SK-N-SH treated with all-trans-retinoic acid at 6 μM for 48 hours (cell line): Measurements from ENCODE around the gene STIMATE.

Experiments
- ARNTL ChIP-seq: fragments of 450-650 bp; formaldehyde crosslinking; IDR thresholded peaks from 2 replicates; pipeline ENCODE4 v1.5.0; 2020; ENCODE audit warnings: low read depth, mild to moderate bottlenecking, moderate library complexity, borderline replicate concordance
- CSRNP3 ChIP-seq: fragments of 250-450 bp; sonication (Bioruptor Pico); IDR thresholded peaks from 2 replicates; pipeline ENCODE4 v1.5.1; 2021; ENCODE audit warnings: mild to moderate bottlenecking, moderate library complexity
- RARB ChIP-seq: fragments of 250-450 bp; sonication (Bioruptor Pico); IDR thresholded peaks from 2 replicates; pipeline ENCODE4 v1.8.0; 2021; ENCODE audit warnings: mild to moderate bottlenecking, moderate library complexity
- TSHZ2 ChIP-seq: fragments of 250-450 bp; sonication (Bioruptor Pico); IDR thresholded peaks from 2 replicates; pipeline ENCODE4 v1.5.0; 2020; ENCODE audit warnings: mild to moderate bottlenecking, moderate library complexity
- ZNF70 ChIP-seq: fragments of 450-650 bp; formaldehyde crosslinking; IDR thresholded peaks from 2 replicates; pipeline ENCODE4 v1.5.0; 2020; ENCODE audit warnings: mild to moderate bottlenecking, moderate library complexity

DNA sequence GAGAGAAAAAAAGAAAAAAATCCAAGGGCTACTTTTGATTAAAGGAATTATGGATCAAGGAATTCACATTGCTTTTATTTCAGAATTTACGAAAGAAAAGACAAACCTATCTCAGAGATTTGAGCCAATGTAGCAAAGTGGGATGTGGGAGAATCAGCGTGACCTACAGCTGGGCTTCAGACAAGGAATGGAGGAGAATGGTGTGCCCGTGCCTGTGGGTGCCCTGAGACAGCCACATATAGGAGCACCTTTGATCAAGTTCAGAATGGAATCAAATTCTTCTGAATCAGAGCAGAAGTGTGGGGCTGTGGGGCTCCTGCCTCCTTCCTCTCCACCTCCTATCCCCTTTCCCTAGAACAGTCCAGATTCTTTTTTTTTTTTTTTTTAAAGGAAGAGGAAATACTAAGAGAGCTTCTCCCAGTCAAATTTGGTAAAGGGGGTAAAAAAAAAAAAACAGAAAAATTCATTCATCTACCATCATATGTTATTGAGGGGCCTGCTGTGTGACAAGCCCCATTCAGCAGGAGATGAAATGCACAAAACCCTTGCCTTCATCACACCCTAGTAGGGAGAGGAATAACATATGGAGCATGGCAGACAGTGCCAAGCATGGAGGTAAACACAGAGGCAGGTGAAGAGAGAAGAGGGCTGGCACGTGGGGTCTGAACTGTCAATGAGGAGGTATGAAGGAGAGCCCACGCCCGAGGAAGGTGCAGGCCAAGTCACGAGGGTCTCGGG lies 37.5 kb downstream of the STIMATE start:
- TF ChIP-seq CSRNP3 (no peak), ARNTL (CRISPR knock-in tag) (no peak), TSHZ2 (CRISPR knock-in tag) (no peak), RARB (CRISPR knock-in tag) (no peak), ZNF70 (no peak)
